Activated T-helper 2 cell treated with anti-CD3 and anti-CD28 coated beads, Interferon-gamma antibody, Interleukin-2, Interleukin-4, amounts not matched to agents 10 μg/mL and 5 μg/mL and 100 μg/mL, durations not matched to agents 14 hours and 24 hours and 36 hours (primary cell): ENCODE measurements around the gene MMP24OS. TPM values are rescaled to one million over a fixed set of nuclear protein-coding genes. Genes with fewer than 3 reads are reported as not detected.

Source experiments
- DNase-seq: peaks from one replicate; pipeline ENCODE4 v3.0.0; 2021; ENCODE audit warnings: low spot score
- H3K27ac Mint-ChIP-seq: one replicate; pipeline ENCODE4 v1.8.0; 2021; ENCODE audit warnings: mixed read lengths
- H3K27me3 Mint-ChIP-seq: one replicate; pipeline ENCODE4 v1.8.0; 2021; ENCODE audit warnings: low read depth, mixed read lengths
- H3K36me3 Mint-ChIP-seq: one replicate; pipeline ENCODE4 v1.8.0; 2021; ENCODE audit warnings: low read depth, mixed read lengths
- H3K4me1 Mint-ChIP-seq: one replicate; pipeline ENCODE4 v1.8.0; 2021; ENCODE audit warnings: low read depth, mixed read lengths
- H3K4me3 Mint-ChIP-seq: one replicate; pipeline ENCODE4 v1.8.0; 2021; ENCODE audit warnings: low read depth, mild to moderate bottlenecking, moderate library complexity, mixed read lengths
- H3K9me3 Mint-ChIP-seq: one replicate; pipeline ENCODE4 v1.8.0; 2021; ENCODE audit warnings: mixed read lengths
- intact Hi-C: fragments of 100-400 bp; cut with micrococcal nuclease; formaldehyde crosslinking; loops from one replicate; pipeline ENCODE4 v1.15.1; 2023
- total RNA-seq: library from RNA; stranded (reverse); gene quantifications from 2 replicates; pipeline ENCODE4 v1.2.3, GENCODE V29; 2022

MMP24OS gene
- total RNA-seq, 1 donor from 2014 or later: 31.4 TPM

- DNase-seq: peak; percentile 72
- Mint-ChIP-seq H3K27ac (peak within 1 kb of the TSS; percentile 81), H3K36me3 (peaks cover 34% of the 10 kb centered on the region), H3K4me3 (peak within 1 kb of the TSS; percentile 84), H3K27me3 (no peaks in the 10 kb centered on the region), H3K4me1 (peaks cover 23% of the 10 kb centered on the region), H3K9me3 (no peaks in the 10 kb centered on the region)
- intact Hi-C loops: no loop called here
Measured at GRCh38 chr20:35284267-35284991, 6.5 kb upstream of the MMP24OS start, which contains the start of gene EIF6. EIF6 (minus strand) TSS chr20:35284772; CDS start chr20:35284487, 285 bp downstream.

DNA sequence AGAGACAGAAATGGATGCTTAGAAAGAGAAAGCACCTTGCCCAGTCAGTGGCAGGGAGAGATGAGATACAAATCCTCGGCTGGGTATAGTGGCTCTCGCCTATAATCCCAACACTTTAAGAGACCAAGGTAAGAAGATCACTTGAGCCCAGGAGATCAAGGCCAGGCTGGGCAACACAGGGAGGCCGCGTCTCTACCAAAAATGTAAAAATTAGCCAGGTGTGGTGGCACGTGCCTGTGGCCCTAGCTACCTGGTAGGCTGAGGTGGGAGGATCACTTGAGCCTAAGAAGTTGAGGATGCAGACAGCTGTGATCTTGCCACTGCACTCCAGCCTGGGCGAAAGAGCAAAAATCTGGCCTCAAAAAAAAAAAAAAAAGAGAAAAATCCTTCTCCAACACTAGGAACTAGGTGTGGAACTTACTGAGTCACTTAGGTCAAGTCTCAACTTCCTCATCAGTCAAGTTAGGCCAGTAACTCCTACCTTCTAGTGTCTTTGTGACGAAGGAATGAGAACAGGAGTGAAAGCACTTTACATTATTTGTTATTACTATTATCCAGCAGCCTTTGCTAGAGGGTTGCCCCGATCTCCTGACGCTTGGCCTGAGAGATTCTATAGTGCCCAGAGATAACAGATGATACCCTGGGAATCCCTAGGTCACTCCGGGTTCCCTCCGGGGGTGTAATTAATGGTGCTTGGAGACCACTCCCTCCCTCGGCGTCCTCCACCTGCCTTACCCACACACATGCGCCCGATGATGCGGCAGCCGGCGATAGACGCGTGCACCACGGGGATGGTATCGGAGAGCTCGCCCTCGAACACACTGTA is 5.7 kb upstream of the MMP24OS start:
- Mint-ChIP-seq H3K36me3 (peaks cover 42% of the 10 kb centered on the region), H3K27ac (peak overlapping the region; percentile 81), H3K4me3 (peak overlapping the region; percentile 84), H3K27me3 (no peaks in the 10 kb centered on the region), H3K4me1 (peaks cover 23% of the 10 kb centered on the region), H3K9me3 (no peaks in the 10 kb centered on the region)
- no peak for DNase-seq
- intact Hi-C loops: no loop called here

DNA sequence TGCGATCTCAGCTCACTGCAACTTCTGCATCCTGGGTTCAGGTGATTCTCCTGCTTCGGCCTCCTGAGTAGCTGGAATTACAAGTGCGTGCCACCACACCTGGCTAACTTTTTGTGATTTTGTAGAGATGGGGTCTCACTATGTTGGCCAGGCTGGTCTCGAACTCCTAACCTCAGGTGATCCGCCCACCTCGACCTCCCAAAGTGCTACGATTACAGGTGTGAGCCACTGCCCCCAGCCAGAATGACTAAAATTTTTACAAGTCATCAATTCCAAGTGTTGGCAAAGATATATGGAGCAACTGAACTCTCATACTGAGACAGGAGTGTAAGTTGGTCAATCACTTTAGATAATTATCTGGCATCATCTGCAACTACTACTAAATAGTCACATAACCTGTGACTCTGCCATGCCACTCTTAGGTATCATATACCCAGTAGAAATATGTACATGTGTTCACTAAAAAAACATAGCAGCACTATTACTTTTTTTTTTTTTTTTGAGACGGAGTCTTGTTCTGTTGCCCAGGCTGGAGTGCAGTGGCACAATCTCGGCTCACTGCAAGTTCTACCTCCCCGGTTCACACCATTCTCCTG is 3.7 kb upstream of the MMP24OS start:
- Mint-ChIP-seq H3K36me3 (peaks cover 60% of the 10 kb centered on the region), H3K27ac (no peak overlapping the region), H3K27me3 (no peaks in the 10 kb centered on the region), H3K4me1 (peaks cover 26% of the 10 kb centered on the region), H3K4me3 (no peak overlapping the region), H3K9me3 (no peaks in the 10 kb centered on the region)
- no peak for DNase-seq
- intact Hi-C loops: no loop called here

DNA sequence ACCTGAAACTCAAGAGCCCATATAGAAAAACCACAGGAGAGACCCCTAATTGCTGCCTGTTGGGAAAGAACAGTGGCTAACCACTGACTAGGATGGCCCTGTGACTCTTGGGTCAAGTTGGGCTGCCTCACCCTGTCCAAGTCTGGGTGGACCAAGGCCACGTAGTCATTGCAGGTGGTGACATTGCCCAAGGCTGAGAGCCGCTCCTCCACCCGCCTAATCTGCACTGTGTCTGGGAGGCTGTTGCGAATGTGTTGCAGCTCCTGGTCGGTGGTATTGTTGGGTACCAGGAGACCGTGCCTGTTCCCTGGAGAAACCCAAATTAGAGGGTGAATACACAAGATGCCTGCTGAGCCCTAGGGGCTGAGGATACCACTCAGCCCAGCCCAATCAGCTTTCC is 2.6 kb upstream of the MMP24OS start:
- H3K9me3 Mint-ChIP-seq: no peaks in the 10 kb centered on the region
- peaks cover 20% of the 10 kb centered on the region for H3K4me1 Mint-ChIP-seq
- H3K4me3 Mint-ChIP-seq: no peak overlapping the region
- no peaks in the 10 kb centered on the region for H3K27me3 Mint-ChIP-seq
- no peak overlapping the region for H3K27ac Mint-ChIP-seq
- DNase-seq: no peak
- intact Hi-C loops: no loop called here
- H3K36me3 Mint-ChIP-seq: peaks cover 60% of the 10 kb centered on the region

DNA sequence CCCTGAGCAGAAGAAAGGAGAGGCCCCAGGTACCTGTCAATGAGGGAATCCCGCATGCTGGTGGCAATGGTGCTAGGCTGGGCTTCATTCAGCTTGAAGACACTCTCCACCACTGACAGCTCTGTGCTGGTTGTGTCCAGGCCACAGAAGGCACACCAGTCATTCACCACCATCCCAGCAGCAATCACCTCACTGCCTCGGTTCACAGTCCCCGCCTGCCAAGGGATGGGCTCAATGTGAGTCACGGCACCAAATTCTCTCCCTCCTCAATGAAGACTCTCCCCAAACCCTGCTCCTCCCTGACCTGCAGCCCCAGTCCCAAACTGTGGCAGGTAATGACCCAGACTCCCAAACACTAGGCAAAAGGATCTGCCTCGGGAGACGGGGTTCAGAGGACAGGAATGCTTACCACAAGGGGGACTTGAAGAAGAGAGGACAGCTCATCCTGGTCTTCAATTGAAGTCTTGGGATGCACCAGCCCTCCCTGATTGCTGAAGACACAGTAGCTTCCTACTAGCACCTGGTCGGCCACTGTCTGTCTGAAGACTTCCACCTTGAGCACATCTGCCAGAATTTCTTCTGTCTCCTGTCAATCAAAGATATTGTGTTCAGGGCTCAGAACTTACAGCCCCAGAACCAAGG is 1.7 kb upstream of the MMP24OS start:
- H3K27me3 Mint-ChIP-seq: no peaks in the 10 kb centered on the region
- H3K9me3 Mint-ChIP-seq: no peaks in the 10 kb centered on the region
- DNase-seq: no peak
- H3K27ac Mint-ChIP-seq: peak overlapping the region; percentile 10
- H3K4me1 Mint-ChIP-seq: peaks cover 14% of the 10 kb centered on the region
- intact Hi-C loops: no loop called here
- peaks cover 57% of the 10 kb centered on the region for H3K36me3 Mint-ChIP-seq
- H3K4me3 Mint-ChIP-seq: no peak overlapping the region

GRCh38 chr20:35279040-35279439 is 1.1 kb upstream of the MMP24OS start:
- intact Hi-C loops: no loop called here
- DNase-seq: no peak
- Mint-ChIP-seq H3K4me3 (no peak overlapping the region), H3K27me3 (no peaks in the 10 kb centered on the region), H3K4me1 (peaks cover 14% of the 10 kb centered on the region), H3K27ac (peak overlapping the region; percentile 10), H3K9me3 (no peaks in the 10 kb centered on the region), H3K36me3 (peaks cover 55% of the 10 kb centered on the region)

GRCh38 chr20:35277127-35277526 is 795 bp downstream of the MMP24OS start:
- no peaks in the 10 kb centered on the region for H3K27me3 Mint-ChIP-seq
- no peaks in the 10 kb centered on the region for H3K9me3 Mint-ChIP-seq
- peaks cover 45% of the 10 kb centered on the region for H3K36me3 Mint-ChIP-seq
- H3K4me1 Mint-ChIP-seq: peaks cover 5% of the 10 kb centered on the region
- intact Hi-C loops: no loop called here
- peak overlapping the region; percentile 97 for H3K27ac Mint-ChIP-seq
- DNase-seq: no peak
- H3K4me3 Mint-ChIP-seq: peak overlapping the region; percentile 97

GRCh38 chr20:35276408-35276807 is 1.5 kb downstream of the MMP24OS start:
- H3K4me1 Mint-ChIP-seq: peaks cover 4% of the 10 kb centered on the region
- H3K36me3 Mint-ChIP-seq: peaks cover 43% of the 10 kb centered on the region

GRCh38 chr20:35275741-35276251 is 2.1 kb downstream of the MMP24OS start:
- H3K27me3 Mint-ChIP-seq: no peaks in the 10 kb centered on the region
- H3K9me3 Mint-ChIP-seq: no peaks in the 10 kb centered on the region
- intact Hi-C loops: no loop called here
- peak overlapping the region; percentile 97 for H3K4me3 Mint-ChIP-seq
- H3K36me3 Mint-ChIP-seq: peaks cover 42% of the 10 kb centered on the region
- DNase-seq: no peak
- H3K27ac Mint-ChIP-seq: no peak overlapping the region
- H3K4me1 Mint-ChIP-seq: peaks cover 4% of the 10 kb centered on the region

More at GRCh38 chr20:35276408-35276807, 1.5 kb downstream of the MMP24OS start:
- no peak for DNase-seq
- intact Hi-C loops: no loop called here
- no peaks in the 10 kb centered on the region for H3K9me3 Mint-ChIP-seq
- H3K27me3 Mint-ChIP-seq: no peaks in the 10 kb centered on the region
- H3K27ac Mint-ChIP-seq: peak overlapping the region; percentile 97
- peak overlapping the region; percentile 97 for H3K4me3 Mint-ChIP-seq

GRCh38 chr20:35274172-35275092 is 3.5 kb downstream of the MMP24OS start:
- DNase-seq: no peak
- Mint-ChIP-seq H3K27ac (no peak overlapping the region), H3K4me1 (peaks cover 4% of the 10 kb centered on the region), H3K9me3 (no peaks in the 10 kb centered on the region), H3K36me3 (peaks cover 29% of the 10 kb centered on the region), H3K27me3 (no peaks in the 10 kb centered on the region), H3K4me3 (no peak overlapping the region)
- intact Hi-C loops: no loop called here

- H3K9me3 Mint-ChIP-seq: no peaks in the 10 kb centered on the region
- no peaks in the 10 kb centered on the region for H3K27me3 Mint-ChIP-seq
- H3K4me1 Mint-ChIP-seq: peaks cover 2% of the 10 kb centered on the region
- intact Hi-C loops: no loop called here
- DNase-seq: no peak
- no peak overlapping the region for H3K27ac Mint-ChIP-seq
- H3K36me3 Mint-ChIP-seq: peaks cover 25% of the 10 kb centered on the region
- H3K4me3 Mint-ChIP-seq: no peak overlapping the region
Measured at GRCh38 chr20:35273449-35274171, 4.3 kb downstream of the MMP24OS start.
